Measurements from ENCODE around the gene TNRC6A. TPM values are rescaled to one million over a fixed set of nuclear protein-coding genes. Genes with fewer than 3 reads are reported as not detected.
"Not testable (repeated sequence)": the region's sequence is repeated elsewhere in the genome, so short reads cannot be mapped to it uniquely, and the experiment has no call there.

TNRC6A gene
- total RNA-seq, 1 donor from 2014 or later = 68.5 TPM

DNA sequence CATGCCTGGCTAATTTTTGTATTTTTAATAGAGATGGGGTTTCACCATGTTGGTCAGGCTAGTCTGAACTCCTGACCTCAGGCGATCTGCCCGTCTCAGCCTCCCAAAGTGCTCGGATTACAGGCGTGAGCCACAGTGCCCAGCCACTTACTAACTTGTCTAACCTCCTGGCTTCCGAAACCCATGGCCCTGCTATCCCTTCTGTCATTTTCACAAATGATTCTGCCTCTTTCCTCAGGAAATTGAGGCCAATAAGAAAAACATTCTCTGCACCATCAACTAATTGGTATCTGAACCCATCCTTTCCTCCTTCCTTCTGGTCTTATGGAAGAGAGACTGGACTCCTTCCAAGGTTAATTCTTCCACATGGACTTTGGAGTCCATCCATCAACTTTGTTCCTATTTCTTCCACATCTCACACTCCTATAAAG is 27.9 kb upstream of the TNRC6A start:
- no peaks in the 10 kb centered on the region for H3K4me1 Mint-ChIP-seq
- DNase-seq (no peak), ATAC-seq (ENCODE audit: low read depth) (no peak)
- ChIA-PET POLR2A (interaction anchor here (0.6 kb wide), 1 partner anchor 1449 kb away, joined by 3 read pairs; no protein-coding TSS in a partner anchor), CTCF (no interaction called here)
- intact Hi-C loops (cut with micrococcal nuclease) = no loop called here
- peaks cover 5% of the 10 kb centered on the region for H3K27me3 Mint-ChIP-seq
- no peaks in the 10 kb centered on the region for H3K36me3 Mint-ChIP-seq (ENCODE audit: low read depth)
- no peak overlapping the region for H3K27ac Mint-ChIP-seq
- no peak overlapping the region for H3K4me3 Mint-ChIP-seq
- TF ChIP-seq, protein P1, sequence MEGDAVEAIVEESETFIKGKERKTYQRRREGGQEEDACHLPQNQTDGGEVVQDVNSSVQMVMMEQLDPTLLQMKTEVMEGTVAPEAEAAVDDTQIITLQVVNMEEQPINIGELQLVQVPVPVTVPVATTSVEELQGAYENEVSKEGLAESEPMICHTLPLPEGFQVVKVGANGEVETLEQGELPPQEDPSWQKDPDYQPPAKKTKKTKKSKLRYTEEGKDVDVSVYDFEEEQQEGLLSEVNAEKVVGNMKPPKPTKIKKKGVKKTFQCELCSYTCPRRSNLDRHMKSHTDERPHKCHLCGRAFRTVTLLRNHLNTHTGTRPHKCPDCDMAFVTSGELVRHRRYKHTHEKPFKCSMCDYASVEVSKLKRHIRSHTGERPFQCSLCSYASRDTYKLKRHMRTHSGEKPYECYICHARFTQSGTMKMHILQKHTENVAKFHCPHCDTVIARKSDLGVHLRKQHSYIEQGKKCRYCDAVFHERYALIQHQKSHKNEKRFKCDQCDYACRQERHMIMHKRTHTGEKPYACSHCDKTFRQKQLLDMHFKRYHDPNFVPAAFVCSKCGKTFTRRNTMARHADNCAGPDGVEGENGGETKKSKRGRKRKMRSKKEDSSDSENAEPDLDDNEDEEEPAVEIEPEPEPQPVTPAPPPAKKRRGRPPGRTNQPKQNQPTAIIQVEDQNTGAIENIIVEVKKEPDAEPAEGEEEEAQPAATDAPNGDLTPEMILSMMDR (IDR thresholded peaks at IDR 0.05) = no peak
- no peaks in the 10 kb centered on the region for H3K9me3 Mint-ChIP-seq

DNA sequence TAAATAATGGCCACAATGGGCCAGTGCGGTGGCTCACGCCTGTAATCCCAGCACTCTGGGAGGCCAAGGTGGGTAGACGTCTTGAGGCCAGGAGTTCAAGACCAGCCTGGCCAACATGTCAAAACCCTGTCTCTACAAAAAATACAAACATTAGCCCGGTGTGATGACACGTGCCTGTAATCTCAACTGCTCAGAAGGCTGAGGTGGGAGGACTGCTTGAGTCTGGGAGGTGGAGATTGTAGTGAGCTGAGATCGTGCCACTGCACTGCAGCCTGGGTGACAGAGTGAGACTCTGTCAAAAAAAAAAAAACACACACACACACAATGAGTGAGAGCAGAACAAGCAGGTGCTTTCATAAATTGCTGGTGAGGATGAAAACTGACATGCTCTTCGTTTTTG is 21.7 kb upstream of the TNRC6A start:
- intact Hi-C loops (cut with micrococcal nuclease); H3K27me3 Mint-ChIP-seq; POLR2A ChIA-PET; DNase-seq; ATAC-seq (ENCODE audit: low read depth); H3K9me3 Mint-ChIP-seq; H3K4me3 Mint-ChIP-seq; CTCF ChIA-PET; H3K27ac Mint-ChIP-seq; H3K36me3 Mint-ChIP-seq (ENCODE audit: low read depth); H3K4me1 Mint-ChIP-seq: not testable (repeated sequence)

DNA sequence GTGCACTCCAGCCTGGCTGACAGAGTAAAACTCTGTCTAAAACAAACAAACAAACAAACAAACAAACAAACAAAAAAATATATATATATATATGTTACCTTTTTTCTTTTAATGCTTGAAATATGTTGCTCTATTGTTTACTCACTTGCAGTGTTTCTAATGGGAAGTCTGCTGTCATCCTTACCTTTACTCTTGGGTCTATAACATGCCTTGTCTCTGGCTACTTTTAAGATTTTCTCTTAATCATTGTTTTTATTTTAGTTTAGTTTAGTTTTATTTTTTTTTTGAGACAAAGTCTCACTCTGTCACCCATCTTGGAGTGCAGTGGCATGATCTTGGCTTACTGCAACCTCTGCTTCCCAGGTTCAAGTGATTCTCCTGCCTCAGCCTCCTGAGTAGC is 16.1 kb upstream of the TNRC6A start:
- no peak for DNase-seq
- H3K4me3 Mint-ChIP-seq = no peak overlapping the region
- H3K36me3 Mint-ChIP-seq (ENCODE audit: low read depth) = no peaks in the 10 kb centered on the region
- no peak overlapping the region for H3K27ac Mint-ChIP-seq
- H3K9me3 Mint-ChIP-seq = peaks cover 6% of the 10 kb centered on the region
- peaks cover 7% of the 10 kb centered on the region for H3K27me3 Mint-ChIP-seq
- intact Hi-C loops (cut with micrococcal nuclease) = no loop called here
- ChIA-PET CTCF (no interaction called here), POLR2A (no interaction called here)
- no peaks in the 10 kb centered on the region for H3K4me1 Mint-ChIP-seq
- ATAC-seq (ENCODE audit: low read depth) = no peak
- TF ChIP-seq, protein P1 (IDR thresholded peaks at IDR 0.05) = no peak

DNA sequence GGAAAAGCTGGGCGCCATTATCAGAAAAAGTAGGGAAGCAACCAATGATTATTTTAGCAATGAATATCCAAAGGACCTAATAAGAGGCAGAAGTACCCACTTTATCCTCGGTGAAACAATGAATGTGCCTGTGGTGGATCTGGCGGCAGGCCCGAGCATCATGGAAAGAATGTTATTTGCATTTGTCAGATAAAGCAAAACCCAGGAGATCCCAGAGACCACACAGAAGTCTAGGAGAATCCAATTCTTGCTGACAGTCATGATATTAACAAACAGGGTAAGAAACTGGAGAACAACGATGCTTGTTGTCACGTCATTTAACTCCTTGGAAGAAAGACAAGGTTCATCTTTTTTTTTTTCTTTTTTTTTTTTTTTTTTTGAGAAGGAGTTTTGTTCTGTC is 12.0 kb upstream of the TNRC6A start:
- ATAC-seq (ENCODE audit: low read depth) = no peak
- Mint-ChIP-seq H3K4me1 (no peaks in the 10 kb centered on the region), H3K27ac (no peak overlapping the region), H3K4me3 (no peak overlapping the region), H3K36me3 (ENCODE audit: low read depth) (no peaks in the 10 kb centered on the region), H3K9me3 (peaks cover 6% of the 10 kb centered on the region), H3K27me3 (peaks cover 12% of the 10 kb centered on the region)
- intact Hi-C loops (cut with micrococcal nuclease) = no loop called here
- TF ChIP-seq, protein P1 (IDR thresholded peaks at IDR 0.05) = no peak
- CTCF ChIA-PET = no interaction called here
- POLR2A ChIA-PET = no interaction called here
- DNase-seq = no peak

DNA sequence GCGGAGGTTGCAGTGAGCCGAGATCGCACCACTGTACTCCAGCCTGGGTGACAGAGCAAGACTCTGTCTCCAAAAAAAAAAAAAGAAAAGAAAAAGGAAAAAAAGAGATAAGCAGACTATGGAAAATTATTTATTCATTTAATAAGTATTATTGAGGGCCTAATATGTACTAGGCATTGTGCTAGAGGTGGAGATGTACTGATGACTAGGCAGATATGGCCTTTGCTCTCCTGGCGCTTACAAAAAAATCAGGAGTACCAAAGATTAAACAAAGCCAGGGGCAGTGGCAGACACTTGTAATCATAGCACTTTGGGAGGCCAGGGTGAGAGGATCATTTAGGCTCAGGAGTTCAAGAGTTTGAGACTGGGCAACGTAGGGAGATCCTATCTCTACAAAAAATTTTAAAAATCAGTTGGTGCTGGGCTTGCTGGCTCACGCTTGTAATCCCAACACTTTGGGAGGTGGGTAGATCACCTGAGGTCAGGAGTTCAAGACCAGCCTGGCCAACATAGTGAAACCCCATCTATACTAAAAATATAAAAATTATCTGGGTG is 10.4 kb upstream of the TNRC6A start:
- no peaks in the 10 kb centered on the region for H3K4me1 Mint-ChIP-seq
- DNase-seq = no peak
- peaks cover 16% of the 10 kb centered on the region for H3K27me3 Mint-ChIP-seq
- H3K9me3 Mint-ChIP-seq = peaks cover 3% of the 10 kb centered on the region
- TF ChIP-seq, protein P1 (IDR thresholded peaks at IDR 0.05) = no peak
- no peak for ATAC-seq (ENCODE audit: low read depth)
- POLR2A ChIA-PET = interaction anchor here (0.7 kb wide), 1 partner anchor 50 kb away, joined by 5 read pairs; no protein-coding TSS in a partner anchor
- H3K27ac Mint-ChIP-seq = no peak overlapping the region
- no peak overlapping the region for H3K4me3 Mint-ChIP-seq
- intact Hi-C loops (cut with micrococcal nuclease) = no loop called here
- no peaks in the 10 kb centered on the region for H3K36me3 Mint-ChIP-seq (ENCODE audit: low read depth)
- CTCF ChIA-PET = no interaction called here

DNA sequence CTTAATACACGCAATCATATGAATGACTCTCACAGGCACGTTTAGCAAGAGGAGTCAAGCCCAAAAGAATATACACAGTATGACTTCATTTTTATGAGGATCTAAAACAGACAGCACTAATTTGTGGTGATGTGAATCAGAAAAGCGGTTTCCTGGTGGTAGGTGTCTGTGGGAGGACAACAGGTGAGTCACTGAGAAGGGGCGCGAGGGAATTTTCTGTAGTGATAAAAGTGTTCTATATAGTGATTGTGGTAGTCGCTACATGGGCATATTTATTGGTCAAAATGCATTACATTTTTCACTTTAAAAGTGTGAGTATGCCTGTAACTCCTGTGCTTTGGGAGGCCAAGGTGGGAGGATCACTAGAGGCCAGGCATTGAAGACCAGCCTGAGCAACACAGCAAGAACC is 7.6 kb upstream of the TNRC6A start:
- DNase-seq (no peak), ATAC-seq (ENCODE audit: low read depth) (no peak)
- no peak overlapping the region for H3K27ac Mint-ChIP-seq
- peaks cover 16% of the 10 kb centered on the region for H3K27me3 Mint-ChIP-seq
- no peaks in the 10 kb centered on the region for H3K9me3 Mint-ChIP-seq
- POLR2A ChIA-PET = no interaction called here
- CTCF ChIA-PET = no interaction called here
- intact Hi-C loops (cut with micrococcal nuclease) = no loop called here
- no peak overlapping the region for H3K4me3 Mint-ChIP-seq
- TF ChIP-seq, protein P1 (IDR thresholded peaks at IDR 0.05) = no peak
- H3K36me3 Mint-ChIP-seq (ENCODE audit: low read depth) = no peaks in the 10 kb centered on the region
- no peaks in the 10 kb centered on the region for H3K4me1 Mint-ChIP-seq
